HL-60 (cell line): ENCODE results near the gene EFCC1.

Source experiments
- CTCF ChIP-seq: IDR thresholded peaks from one replicate; pipeline ENCODE4 v1.5.1; 2011; ENCODE audit warnings: low read length, control low read depth, inconsistent platforms; ENCODE audit not compliant: insufficient read depth
- REST ChIP-seq: IDR thresholded peaks from 2 replicates; pipeline ENCODE4 v1.6.1; 2012; ENCODE audit warnings: low read depth; ENCODE audit not compliant: insufficient replicate concordance

- TF ChIP-seq CTCF (no peak), REST (no peak)
Measured at GRCh38 chr3:129077222-129077621, 76.1 kb downstream of the EFCC1 start.
